Natural killer cell (primary cell): ENCODE results near the gene ATG12. TPM values are rescaled to one million over a fixed set of nuclear protein-coding genes. Genes with fewer than 3 reads are reported as not detected.

Source experiments
- ATAC-seq, 3 donors: fragments of 150-1000 bp in 2 of 3; fragments of 200-7000 bp in 1 of 3; cut with Tn5 transposase; 1 replicate in 1 of 3; 2 replicates in 2 of 3; pipeline ENCODE4 v1.10.0; 2021; ENCODE audit warnings: mild to moderate bottlenecking in 2 of 3, moderate library complexity in 2 of 3
- DNase-seq, 2 donors: peaks; one replicate each; pipeline versions ENCODE4 v3.0.0 to v3.0.0-alpha.2; 2013 to 2021; ENCODE audit warnings: mixed read lengths in 1 of 2
- H3K27ac ChIP-seq: one replicate; pipeline ENCODE4 v1.5.1; 2013; ENCODE audit warnings: mild to moderate bottlenecking, low read length
- H3K27me3 ChIP-seq: one replicate; pipeline ENCODE4 v1.6.1; 2013; ENCODE audit warnings: low read length; ENCODE audit not compliant: control insufficient read depth, insufficient read depth
- H3K36me3 ChIP-seq: one replicate; pipeline ENCODE4 v1.6.1; 2013; ENCODE audit warnings: low read length; ENCODE audit not compliant: control insufficient read depth, insufficient read depth
- H3K4me1 ChIP-seq: one replicate; pipeline ENCODE4 v1.6.1; 2013; ENCODE audit warnings: low read length; ENCODE audit not compliant: control insufficient read depth, insufficient read depth
- H3K4me3 ChIP-seq: one replicate; pipeline ENCODE4 v1.5.1; 2013; ENCODE audit warnings: low read length
- H3K9me3 ChIP-seq: one replicate; pipeline ENCODE4 v1.6.1; 2013; ENCODE audit warnings: low read length; ENCODE audit not compliant: control insufficient read depth, insufficient read depth
- H3K27ac Mint-ChIP-seq, 2 donors: one replicate each; pipeline ENCODE4 v1.8.0; 2022; ENCODE audit warnings: mild to moderate bottlenecking in 2 of 2, mixed read lengths in 2 of 2, moderate library complexity in 1 of 2
- H3K27me3 Mint-ChIP-seq, 2 donors: one replicate each; pipeline ENCODE4 v1.8.0; 2022; ENCODE audit warnings: low read depth in 2 of 2, mixed read lengths in 2 of 2
- H3K36me3 Mint-ChIP-seq: one replicate; pipeline ENCODE4 v1.8.0; 2022; ENCODE audit warnings: mixed read lengths
- H3K4me1 Mint-ChIP-seq, 2 donors: one replicate each; pipeline ENCODE4 v1.8.0; 2022; ENCODE audit warnings: mixed read lengths in 2 of 2
- H3K4me3 Mint-ChIP-seq: one replicate; pipeline ENCODE4 v1.8.0; 2022; ENCODE audit warnings: mild to moderate bottlenecking, moderate library complexity, mixed read lengths
- H3K9me3 Mint-ChIP-seq, 2 donors: one replicate each; pipeline ENCODE4 v1.8.0; 2022; ENCODE audit warnings: mixed read lengths in 2 of 2
- WGBS: methylation state at CpG from one replicate; pipeline ENCODE4 v1.1.7; 2013; ENCODE audit warnings: missing lambda C conversion rate; ENCODE audit not compliant: insufficient coverage; 5-methylcytosine and 5-hydroxymethylcytosine counted together
- intact Hi-C: fragments of 100-400 bp; cut with micrococcal nuclease; formaldehyde crosslinking; loops from one replicate; pipeline ENCODE4 v1.14.2; 2022
- total RNA-seq, 4 donors: library from RNA; stranded (reverse); fragments of 120-200 nt in 1 of 4; gene quantifications; one replicate each; pipeline versions ENCODE4 v1.2.3 to v1.2.4, GENCODE V29; 2013 to 2022
- TF ChIP-seq, protein P1 (sequence below): fragments of 200-600 bp; IDR thresholded peaks from one replicate; pipeline ENCODE4 v1.8.0; 2022; ENCODE audit warnings: antibody characterized with exemption

Gene ATG12
- total RNA-seq, 3 donors from 2014 or later (not counting 1 experiment from before 2014, with no cell fraction given), result 88.9 to 108 (median 92.9) TPM

DNA sequence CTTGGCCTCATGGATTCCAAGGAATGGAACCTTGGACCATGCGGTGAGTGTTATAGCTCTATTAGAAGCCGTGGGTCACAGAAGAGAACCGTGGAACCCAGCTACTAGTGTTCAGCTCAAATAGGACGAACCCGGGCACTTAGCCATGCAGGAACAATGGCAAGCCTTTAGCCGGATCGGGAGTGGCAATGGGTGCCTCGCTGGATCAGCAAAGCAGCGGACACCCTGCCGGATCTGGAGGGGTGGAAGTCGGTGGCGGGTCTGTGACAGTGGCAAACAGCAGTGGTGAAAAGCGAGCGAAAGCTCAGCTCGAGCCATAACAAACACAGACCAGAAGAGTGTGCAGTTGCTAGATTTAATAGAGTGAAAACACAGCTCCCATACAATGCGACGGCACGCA is 22.5 kb downstream of the ATG12 start:
- Histone ChIP-seq H3K4me3 (no peak overlapping the region), H3K9me3 (no peaks in the 10 kb centered on the region), H3K4me1 (peaks cover 15% of the 10 kb centered on the region), H3K36me3 (no peaks in the 10 kb centered on the region), H3K27me3 (peaks cover 30% of the 10 kb centered on the region), H3K27ac (no peak overlapping the region)
- ATAC-seq (no peak), DNase-seq (no peak)
- H3K4me3 Mint-ChIP-seq, result no peak overlapping the region
- H3K27me3 Mint-ChIP-seq, result peaks cover 50 to 73% of the 10 kb centered on the region in 2 donors
- no peak overlapping the region for H3K27ac Mint-ChIP-seq
- TF ChIP-seq, protein P1, sequence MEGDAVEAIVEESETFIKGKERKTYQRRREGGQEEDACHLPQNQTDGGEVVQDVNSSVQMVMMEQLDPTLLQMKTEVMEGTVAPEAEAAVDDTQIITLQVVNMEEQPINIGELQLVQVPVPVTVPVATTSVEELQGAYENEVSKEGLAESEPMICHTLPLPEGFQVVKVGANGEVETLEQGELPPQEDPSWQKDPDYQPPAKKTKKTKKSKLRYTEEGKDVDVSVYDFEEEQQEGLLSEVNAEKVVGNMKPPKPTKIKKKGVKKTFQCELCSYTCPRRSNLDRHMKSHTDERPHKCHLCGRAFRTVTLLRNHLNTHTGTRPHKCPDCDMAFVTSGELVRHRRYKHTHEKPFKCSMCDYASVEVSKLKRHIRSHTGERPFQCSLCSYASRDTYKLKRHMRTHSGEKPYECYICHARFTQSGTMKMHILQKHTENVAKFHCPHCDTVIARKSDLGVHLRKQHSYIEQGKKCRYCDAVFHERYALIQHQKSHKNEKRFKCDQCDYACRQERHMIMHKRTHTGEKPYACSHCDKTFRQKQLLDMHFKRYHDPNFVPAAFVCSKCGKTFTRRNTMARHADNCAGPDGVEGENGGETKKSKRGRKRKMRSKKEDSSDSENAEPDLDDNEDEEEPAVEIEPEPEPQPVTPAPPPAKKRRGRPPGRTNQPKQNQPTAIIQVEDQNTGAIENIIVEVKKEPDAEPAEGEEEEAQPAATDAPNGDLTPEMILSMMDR, result no peak
- peaks cover 0 to 6% of the 10 kb centered on the region in 2 donors for H3K4me1 Mint-ChIP-seq
- no peaks in the 10 kb centered on the region for H3K36me3 Mint-ChIP-seq
- 95% methylated on average over 18 of the region's 18 CpGs for WGBS
- H3K9me3 Mint-ChIP-seq, result no peaks in the 10 kb centered on the region
- intact Hi-C loops, result no loop called here

DNA sequence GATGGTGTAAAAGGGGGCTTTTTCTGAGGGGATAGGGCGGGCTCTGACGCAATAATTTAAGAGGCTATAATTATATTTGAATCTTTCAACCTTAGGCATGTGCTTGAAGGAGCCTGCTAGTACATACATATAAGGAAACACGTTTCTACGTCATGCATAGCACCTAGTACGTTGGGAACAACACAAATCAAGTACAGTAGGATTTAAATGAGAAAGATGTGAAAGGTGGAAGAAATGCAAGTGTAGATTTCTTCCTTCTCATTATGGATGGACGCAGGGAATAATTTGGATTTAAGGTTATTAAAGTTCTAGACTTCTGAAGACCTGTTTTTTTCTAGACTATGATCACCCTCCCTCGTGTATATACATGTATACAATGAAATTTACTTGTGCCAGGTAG is 24.0 kb downstream of the ATG12 start:
- H3K27ac ChIP-seq, result no peak overlapping the region
- no peaks in the 10 kb centered on the region for H3K36me3 Mint-ChIP-seq
- ATAC-seq (no peak), DNase-seq (no peak)
- H3K27me3 ChIP-seq, result peaks cover 37% of the 10 kb centered on the region
- no peak overlapping the region for H3K27ac Mint-ChIP-seq
- no peaks in the 10 kb centered on the region for H3K9me3 Mint-ChIP-seq
- no peak overlapping the region for H3K4me3 Mint-ChIP-seq
- H3K4me3 ChIP-seq, result no peak overlapping the region
- H3K36me3 ChIP-seq, result no peaks in the 10 kb centered on the region
- H3K4me1 Mint-ChIP-seq, result peaks cover 0 to 10% of the 10 kb centered on the region in 2 donors
- H3K4me1 ChIP-seq, result peaks cover 15% of the 10 kb centered on the region
- no peaks in the 10 kb centered on the region for H3K9me3 ChIP-seq
- TF ChIP-seq, protein P1, result no peak
- intact Hi-C loops, result no loop called here
- peaks cover 57 to 87% of the 10 kb centered on the region in 2 donors for H3K27me3 Mint-ChIP-seq
- 93% methylated on average over 5 of the region's 7 CpGs for WGBS

DNA sequence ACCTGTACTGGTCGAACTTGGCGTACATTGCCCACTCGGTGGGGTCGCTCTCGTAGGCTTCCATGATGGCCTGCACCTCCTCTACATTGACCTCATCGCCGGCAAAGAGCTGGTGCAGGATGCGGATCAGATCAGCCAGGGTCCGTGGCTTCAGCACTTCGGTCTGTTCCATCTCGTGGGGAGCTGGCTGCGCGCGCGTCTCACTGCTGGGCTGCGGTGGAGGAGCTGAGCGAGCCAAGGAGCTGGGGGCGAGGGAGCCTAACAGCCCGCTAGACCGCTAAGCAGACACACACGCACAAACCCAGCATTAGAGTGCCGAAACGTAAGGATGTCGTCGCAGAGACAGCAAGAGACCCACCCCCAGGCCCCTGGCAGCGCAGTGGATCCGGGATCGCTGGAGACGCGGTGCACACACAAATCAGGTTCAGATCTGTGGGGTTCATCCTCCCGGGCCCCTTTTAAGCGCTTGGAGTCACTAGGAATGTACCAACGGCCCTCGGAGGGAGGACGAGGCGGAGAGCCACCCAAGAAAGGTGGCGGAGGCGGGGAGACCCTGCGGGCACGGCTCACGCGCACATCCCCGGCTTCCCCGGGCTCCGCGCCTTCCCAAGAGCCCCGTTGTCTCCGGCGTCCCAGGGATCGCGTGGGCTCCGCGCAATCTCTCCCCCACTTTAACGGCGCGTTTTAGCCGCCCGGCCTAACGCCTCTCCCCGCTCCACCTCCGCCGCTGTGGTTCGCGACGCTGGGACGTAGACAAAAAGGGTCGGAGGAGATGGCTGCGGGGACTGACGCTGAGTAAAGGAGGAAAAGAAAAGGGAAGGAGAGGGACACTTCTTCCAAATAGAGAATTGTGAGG is 24.9 kb downstream of the ATG12 start, which contains the start of gene CDO1:
Gene CDO1, minus strand, starts transcription at position 434 of the 856 bp plus-strand sequence. Its CDS starts 262 bp downstream, at position 172.
- intact Hi-C loops, result no loop called here
- Histone ChIP-seq H3K36me3 (no peaks in the 10 kb centered on the region), H3K27ac (no peak within 1 kb of the TSS), H3K4me1 (peaks cover 15% of the 10 kb centered on the region), H3K4me3 (no peak within 1 kb of the TSS), H3K9me3 (no peaks in the 10 kb centered on the region), H3K27me3 (peaks cover 43% of the 10 kb centered on the region)
- Mint-ChIP-seq H3K4me1 (peaks cover 0 to 10% of the 10 kb centered on the region in 2 donors), H3K4me3 (no peak within 1 kb of the TSS), H3K36me3 (no peaks in the 10 kb centered on the region), H3K9me3 (no peaks in the 10 kb centered on the region), H3K27ac (no peak within 1 kb of the TSS), H3K27me3 (peaks cover 56 to 85% of the 10 kb centered on the region in 2 donors)
- DNase-seq (peak in 1 of 2 donors; percentile 32), ATAC-seq (peak in 2 of 3 donors; percentile 15 to 58)
- TF ChIP-seq, protein P1, result no peak
- WGBS, result 3% methylated on average over 69 of the region's 69 CpGs
